Bronchial epithelial cell (primary cell): ENCODE data around the gene PRDM11. TPM values are rescaled to one million over a fixed set of nuclear protein-coding genes. Genes with fewer than 3 reads are reported as not detected.
A peak's percentile ranks its signal among the peaks of the same experiment; 100 is the strongest.

Experiments
- DNase-seq: peaks from one replicate; pipeline ENCODE4 v3.0.0-alpha.2; 2010; ENCODE audit warnings: low read depth
- FAIRE-seq: peaks from 2 replicates; lab custom pipeline; 2011; peaks lifted over from hg19 to GRCh38; lab: Jason Lieb, UNC
- H3K27me3 ChIP-seq: 2 replicates; pipeline ENCODE4 v1.5.1; 2011; ENCODE audit warnings: low read length; ENCODE audit not compliant: control insufficient read depth, insufficient read depth
- H3K36me3 ChIP-seq: 2 replicates; pipeline ENCODE4 v1.5.1; 2011; ENCODE audit warnings: low read length; ENCODE audit not compliant: control insufficient read depth, insufficient read depth
- H3K4me3 ChIP-seq: 2 replicates; pipeline ENCODE4 v1.5.1; 2011; ENCODE audit warnings: mild to moderate bottlenecking, low read depth, low read length, control low read depth
- total RNA-seq: library from RNA; depleted of rRNA; stranded (reverse); fragments of >200 nt; gene quantifications from 2 replicates; pipeline ENCODE4 v1.2.1, GENCODE V29; 2014
- TF ChIP-seq, protein P1 (sequence below): IDR thresholded peaks from 2 replicates; pipeline ENCODE4 v1.5.1; 2011; ENCODE audit warnings: mild to moderate bottlenecking, moderate library complexity, low read length, control low read depth, inconsistent platforms; ENCODE audit not compliant: insufficient read depth, severe bottlenecking

The PRDM11 gene
- total RNA-seq, 1 donor from 2014 or later = 4.7 TPM

DNA sequence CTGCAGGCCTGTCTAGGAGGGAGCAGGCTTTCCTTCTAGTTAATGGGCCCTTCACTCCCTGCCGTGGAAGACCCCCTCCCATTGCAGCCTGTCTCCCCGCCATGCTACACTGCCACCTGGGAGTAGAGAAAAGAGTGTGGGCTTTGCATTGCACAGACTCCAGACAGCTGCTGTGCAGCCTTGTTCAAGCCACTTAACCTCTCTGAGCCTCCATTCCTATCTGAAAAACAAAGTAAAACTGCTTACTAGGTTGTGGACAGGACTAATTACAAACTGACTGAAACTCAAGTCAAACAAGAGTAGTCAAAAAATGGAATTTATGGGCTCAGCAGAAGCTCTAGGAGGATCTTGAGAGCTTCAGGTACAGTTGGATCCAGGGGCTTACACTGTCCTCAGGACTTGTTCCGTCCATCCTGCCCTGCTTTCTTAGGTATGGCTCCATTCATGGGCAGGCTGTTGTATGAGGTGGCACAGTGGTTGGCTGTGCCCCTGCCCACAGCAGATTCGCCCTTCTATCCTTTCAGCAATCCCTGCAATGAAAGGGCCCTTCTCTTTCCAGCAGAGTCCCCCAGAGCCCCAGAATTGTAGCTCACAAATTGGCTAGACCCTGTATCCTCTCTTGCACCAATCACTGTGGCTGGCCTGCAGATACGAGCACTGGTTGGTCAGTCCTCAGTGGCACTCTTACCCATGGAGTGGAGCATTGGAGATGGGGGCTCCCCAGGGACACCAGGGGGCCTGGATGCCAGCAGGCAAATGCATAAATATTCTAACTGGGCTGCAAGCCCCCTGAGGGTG lies 19.6 kb downstream of the PRDM11 start:
- Histone ChIP-seq H3K27me3 (no peaks in the 10 kb centered on the region), H3K4me3 (no peak overlapping the region), H3K36me3 (no peaks in the 10 kb centered on the region)
- FAIRE-seq (no peak), DNase-seq (no peak)
- TF ChIP-seq, protein P1, sequence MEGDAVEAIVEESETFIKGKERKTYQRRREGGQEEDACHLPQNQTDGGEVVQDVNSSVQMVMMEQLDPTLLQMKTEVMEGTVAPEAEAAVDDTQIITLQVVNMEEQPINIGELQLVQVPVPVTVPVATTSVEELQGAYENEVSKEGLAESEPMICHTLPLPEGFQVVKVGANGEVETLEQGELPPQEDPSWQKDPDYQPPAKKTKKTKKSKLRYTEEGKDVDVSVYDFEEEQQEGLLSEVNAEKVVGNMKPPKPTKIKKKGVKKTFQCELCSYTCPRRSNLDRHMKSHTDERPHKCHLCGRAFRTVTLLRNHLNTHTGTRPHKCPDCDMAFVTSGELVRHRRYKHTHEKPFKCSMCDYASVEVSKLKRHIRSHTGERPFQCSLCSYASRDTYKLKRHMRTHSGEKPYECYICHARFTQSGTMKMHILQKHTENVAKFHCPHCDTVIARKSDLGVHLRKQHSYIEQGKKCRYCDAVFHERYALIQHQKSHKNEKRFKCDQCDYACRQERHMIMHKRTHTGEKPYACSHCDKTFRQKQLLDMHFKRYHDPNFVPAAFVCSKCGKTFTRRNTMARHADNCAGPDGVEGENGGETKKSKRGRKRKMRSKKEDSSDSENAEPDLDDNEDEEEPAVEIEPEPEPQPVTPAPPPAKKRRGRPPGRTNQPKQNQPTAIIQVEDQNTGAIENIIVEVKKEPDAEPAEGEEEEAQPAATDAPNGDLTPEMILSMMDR = no peak

DNA sequence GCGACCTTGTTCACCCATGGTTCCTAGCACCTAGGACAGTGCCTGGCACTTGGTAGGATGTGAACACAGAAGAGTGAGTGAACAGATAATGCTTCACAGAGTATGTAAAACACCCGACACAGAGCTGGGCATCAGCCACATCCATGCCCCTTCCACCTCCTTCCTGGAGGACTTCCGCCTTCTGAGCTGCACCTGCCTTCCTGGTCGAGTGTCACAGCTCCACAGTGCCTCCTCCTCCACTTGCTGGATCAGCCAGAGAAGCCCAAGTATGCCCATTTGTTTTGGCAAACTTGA lies 20.1 kb downstream of the PRDM11 start:
- FAIRE-seq (no peak), DNase-seq (no peak)
- no peaks in the 10 kb centered on the region for H3K36me3 ChIP-seq
- no peak overlapping the region for H3K4me3 ChIP-seq
- H3K27me3 ChIP-seq = no peaks in the 10 kb centered on the region
- TF ChIP-seq, protein P1 = no peak

DNA sequence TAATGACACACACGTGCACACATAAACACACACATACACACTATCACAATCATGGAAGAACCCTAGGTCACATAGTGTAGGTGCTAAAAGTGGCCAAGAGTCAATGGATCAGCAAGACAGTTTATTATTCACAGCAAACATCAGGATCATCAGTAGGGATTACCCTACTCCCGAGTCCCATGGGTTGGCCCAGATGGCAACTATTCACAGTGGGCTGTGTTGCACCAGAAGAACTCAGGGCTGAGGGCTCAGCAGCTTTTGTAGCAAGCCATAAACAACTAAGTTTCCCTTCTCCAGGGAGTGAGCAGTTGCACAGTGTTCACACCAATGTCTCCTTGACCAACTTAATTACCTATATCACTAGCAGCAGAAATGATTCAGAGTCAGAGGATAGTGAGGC lies 20.8 kb downstream of the PRDM11 start:
- FAIRE-seq = no peak
- Histone ChIP-seq H3K4me3 (no peak overlapping the region), H3K36me3 (no peaks in the 10 kb centered on the region), H3K27me3 (no peaks in the 10 kb centered on the region)
- no peak for DNase-seq
- TF ChIP-seq, protein P1 = no peak

GRCh38 chr11:45168366-45169130 lies 22.1 kb downstream of the PRDM11 start:
- Histone ChIP-seq H3K36me3 (no peaks in the 10 kb centered on the region), H3K27me3 (no peaks in the 10 kb centered on the region), H3K4me3 (no peak overlapping the region)
- DNase-seq = no peak
- no peak for FAIRE-seq
- TF ChIP-seq, protein P1 = no peak

DNA sequence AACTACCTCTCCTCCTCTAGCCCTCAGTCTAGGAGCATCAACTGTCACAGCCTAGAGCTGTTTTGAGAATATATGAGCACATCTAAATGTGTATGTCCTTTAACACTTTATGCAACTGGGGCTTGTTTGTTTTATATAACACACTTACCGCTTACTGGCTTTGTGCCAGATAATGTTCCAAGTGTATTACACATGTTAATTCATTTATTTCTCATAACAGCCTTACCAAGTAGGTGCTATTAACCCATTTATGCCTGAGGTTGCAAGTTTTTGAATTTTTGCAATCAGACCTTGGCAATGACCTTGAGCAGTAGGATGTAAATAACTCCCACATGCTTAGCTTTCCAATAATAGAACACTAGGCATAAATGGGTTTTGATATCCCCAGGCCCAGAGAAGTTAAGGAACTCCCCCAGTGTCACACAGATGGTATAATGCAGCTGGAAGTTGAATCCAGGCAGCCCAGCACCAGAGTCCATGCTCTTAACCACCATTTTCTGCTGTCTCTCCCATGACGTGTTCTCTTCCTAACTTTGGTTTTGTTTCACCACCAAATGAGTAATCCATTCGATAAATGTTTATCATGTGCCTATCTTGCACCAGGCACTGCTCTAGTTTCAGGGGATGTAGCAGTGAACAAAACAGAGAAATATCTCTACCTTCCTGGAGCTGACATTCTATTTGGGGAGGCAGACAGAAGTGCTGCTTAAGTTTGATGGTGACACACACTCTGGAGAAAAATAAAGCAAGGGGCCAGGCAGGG lies 23.1 kb downstream of the PRDM11 start:
- DNase-seq (no peak), FAIRE-seq (peak; percentile 64)
- no peaks in the 10 kb centered on the region for H3K27me3 ChIP-seq
- H3K4me3 ChIP-seq = no peak overlapping the region
- TF ChIP-seq, protein P1 = no peak
- H3K36me3 ChIP-seq = no peaks in the 10 kb centered on the region
